HG03469 (cell line): Measurements from ENCODE around the gene ARMC2.
"Not testable (repeated sequence)": the region's sequence is repeated elsewhere in the genome, so short reads cannot be mapped to it uniquely, and the experiment has no call there.

Experiments used
- ATAC-seq: cut with Tn5 transposase; IDR thresholded peaks from one replicate; pipeline ENCODE4 v1.9.1; 2021; ENCODE audit warnings: mild to moderate bottlenecking, moderate library complexity, moderate number of reproducible peaks; ENCODE audit not compliant: unreplicated experiment

Gene ARMC2

DNA sequence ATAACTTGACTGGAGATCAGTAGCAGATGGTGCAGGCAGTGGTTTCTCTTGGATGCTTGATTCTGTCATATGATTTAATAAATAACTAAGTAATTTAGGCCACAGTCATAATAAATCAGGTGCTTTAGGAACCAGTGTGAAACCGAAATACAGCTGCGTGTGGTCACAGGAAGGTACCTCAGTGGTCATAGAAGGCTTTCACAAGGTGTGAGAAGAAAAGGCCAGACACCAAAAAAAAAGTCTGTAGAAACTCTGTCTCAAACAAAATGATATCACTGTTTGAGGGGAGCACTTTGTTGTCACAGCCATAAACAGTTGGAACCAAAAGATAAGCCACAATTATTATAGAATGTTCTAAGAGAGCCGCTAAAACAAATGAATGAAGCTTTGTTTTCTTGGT lies 56.5 kb downstream of the ARMC2 start:
- peak; percentile 91 for ATAC-seq

DNA sequence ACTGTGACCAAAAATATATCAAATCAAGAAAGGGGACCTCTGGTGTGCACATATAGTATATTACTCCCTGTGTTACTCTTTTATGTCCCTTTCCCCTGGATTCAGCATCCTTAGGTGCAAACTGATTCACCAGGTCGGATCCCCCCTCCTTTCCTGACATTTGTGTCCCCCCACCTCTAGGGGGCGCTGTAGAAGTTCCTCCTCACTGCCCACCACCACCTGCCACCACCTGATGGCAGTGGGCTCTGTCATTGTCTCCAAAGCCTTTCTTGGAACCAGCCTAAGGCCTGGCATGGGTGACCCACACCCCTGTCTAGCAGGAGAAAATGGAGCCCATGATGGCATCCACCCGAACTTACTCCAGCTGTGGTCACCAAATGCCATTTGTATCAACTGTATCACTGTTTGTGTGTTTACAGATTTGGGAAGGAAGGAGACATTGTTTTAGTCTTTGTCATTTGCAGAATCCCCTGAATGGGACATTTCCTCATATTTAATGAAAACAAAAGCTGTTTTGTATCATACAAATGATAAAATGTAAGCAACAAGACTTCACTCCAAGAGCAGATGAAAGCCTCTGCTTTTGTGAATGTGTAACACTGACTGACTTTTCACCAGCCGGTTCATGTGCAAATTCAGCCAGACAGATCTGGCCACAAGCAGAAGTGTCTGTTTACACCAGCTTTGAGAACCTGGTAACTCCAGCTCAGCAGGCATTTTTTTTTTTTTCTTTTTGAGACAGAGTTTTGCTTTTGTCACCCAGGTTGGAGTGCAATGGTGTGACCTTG lies 66.2 kb downstream of the ARMC2 start:
- no peak for ATAC-seq

DNA sequence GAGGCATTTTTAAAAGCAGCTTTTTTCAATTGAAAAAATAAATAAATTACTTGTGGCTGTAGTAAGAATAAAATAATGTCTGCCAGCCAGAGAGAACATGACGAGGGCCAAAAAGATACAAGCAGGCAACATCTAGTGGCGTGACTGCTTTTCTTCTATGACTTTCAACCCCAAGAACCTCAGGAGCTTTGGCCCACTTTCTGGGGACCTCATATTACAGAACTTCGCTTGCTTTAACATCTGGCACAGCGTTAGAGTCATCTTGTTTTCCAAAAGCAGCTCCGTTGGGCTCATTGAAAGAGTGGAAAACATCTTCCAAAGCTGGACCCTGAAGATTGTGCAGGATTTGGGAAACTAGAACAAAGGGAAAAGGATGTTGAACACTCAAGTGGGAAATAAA lies 67.0 kb downstream of the ARMC2 start:
- ATAC-seq, result no peak

DNA sequence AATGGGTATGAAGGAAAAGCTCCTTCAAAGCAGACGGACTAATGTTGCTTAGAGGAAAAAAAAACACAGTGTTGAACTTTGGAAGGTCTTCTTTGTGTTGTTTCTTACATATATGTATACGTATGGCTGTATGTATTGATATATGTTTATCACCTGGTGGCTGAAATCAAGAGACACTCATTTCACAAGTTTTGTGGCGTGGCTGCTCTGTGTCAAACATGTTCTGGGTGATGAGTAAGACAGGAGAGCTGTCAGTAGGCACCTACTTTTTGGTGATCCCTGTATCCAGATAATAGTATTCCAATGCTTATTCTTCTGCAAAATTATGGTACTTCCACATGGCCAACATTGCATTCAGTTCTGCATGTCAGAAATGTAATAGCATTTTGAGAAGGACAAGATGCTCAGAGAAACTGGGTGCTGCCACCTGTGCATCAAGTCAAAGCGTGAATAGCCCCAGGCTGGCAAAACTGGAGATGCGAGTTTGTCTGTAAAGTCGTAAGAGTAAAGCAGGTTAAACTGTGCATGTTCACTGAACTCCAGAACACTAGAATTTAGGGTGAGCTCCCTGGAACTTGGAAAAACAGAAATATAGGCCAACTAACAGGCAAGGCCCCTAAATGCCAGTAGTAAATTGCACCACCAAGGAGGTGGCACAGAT lies 67.9 kb downstream of the ARMC2 start:
- no peak for ATAC-seq

DNA sequence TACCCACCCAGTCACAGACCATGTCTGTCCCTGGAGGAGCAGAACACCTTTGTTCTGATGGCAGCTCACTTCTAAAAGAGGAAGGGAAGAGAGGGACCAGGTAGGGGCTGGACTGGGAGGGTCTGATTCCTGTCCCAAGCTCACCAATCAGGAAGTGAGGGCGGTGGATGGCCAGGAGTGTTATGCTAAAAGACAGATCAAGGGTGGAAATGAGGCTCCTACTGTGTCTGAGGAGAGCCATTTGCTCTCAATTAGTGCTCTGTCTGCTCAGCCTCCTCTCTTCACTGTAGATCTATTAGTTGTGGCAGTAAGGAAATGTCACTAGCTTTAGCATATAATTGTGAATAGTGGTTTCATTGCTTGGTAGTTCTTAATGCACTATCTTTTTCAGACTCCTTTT lies 72.5 kb downstream of the ARMC2 start:
- no peak for ATAC-seq

DNA sequence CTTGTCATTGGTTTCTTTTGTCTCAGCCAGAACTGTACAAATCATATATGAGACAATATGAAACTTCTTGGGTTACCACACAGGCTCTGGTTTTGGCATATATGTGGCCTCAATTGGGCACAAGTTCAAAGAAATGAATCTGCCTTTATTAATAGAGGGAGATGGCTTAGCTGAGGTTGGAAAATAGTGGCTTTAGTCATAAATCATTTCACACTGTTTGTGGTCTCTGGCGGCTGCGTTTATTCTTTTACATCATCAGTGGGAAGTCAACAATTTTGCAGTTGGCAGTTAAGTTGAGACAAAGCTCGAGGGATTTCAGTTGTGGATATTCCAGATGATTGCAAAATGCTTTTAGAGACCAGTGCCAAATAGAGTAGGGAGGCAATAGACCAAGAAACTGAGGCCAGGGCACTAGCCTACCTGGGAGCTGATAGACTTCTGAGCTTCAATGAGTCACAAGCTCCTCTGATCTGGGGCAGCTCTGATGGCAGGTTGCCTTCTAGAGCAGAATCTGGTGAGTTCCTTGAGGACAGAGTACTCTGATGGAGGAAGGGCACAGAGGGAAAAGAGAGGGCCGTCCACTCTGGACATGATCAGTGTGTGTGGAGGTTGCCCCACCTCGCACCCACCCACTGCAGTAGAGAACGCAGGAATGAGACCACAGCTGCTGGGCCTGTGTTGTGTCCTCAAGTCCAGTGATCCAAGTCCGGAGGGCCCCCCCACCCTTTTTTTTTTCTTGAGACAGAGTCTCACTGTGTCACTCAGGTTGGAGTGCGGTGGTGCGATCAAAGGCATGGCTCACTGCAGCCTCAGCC lies 73.5 kb downstream of the ARMC2 start:
- ATAC-seq, result no peak

DNA sequence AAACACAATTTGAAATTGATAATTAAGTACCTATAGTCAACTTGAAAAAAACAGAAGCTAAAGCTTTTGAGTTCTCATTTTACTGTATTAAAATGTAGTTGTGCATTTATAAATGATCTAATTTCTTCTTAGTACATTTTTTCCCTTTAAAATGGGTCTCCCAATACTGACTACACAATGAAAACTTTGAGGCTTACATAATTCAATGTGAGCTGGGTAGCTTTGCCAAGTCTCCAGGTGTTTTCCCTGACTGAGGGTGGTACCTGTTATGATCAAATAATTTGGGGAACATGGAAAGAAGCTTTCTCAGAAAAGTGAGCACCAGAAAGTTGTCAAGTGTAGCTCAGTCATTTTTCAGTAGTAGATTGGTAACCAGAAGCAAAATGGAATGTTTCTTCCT lies 74.3 kb downstream of the ARMC2 start:
- no peak for ATAC-seq

DNA sequence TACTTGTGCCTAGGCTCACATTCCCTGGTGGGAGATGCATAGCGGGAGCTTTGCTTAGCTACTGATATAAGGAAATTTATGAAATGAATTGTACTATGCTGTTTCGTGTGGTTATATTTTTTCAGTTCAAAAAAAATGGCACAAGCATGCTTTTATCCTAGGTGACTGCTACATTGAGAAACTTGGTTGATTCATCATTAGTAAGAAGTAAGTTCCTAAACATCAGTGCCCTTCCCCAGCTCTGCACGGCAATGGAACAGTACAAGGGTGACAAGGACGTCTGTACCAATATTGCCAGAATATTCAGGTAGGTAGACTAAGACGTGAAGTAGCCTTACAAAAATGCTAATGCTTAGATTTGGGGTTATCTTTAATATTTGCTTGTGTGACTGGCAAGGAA lies 79.7 kb downstream of the ARMC2 start:
- ATAC-seq, result no peak

DNA sequence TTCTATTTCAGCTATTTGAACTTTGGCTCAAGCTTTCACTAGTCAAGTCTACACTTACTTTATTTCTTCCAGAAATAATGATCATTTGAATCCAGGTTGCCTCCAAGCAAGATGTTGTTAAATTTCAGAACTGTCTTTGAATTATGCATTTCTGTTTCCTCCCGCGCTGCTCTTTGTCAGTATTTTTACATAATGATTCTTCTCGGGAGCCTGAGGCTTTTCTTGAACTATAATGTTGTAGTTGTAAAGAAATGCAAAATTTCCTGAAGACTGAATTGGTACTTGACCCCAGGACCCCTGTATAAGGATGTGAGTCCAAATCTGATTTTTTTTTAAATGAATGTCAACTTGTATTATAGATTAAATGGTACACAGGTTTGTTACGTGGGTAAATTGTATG lies 80.4 kb downstream of the ARMC2 start:
- no peak for ATAC-seq

DNA sequence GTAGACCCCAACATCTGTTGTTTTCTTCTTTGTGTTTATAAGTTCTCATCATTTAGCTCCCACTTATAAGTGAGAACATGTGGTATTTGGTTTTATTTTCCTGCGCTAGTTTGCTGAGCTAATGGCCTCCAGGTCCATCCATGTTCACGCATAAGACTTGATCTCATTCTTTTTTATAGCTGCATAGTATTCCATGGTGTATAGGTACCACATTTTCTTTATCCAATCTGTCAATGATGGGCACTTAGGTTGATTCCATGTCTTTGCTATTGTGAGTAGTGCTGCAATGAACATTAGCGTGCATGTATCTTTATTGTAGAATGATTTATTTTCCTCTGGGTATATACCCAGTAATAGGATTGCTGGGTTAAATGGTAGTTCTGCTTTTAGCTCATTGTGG lies 82.9 kb downstream of the ARMC2 start:
- not testable (repeated sequence) for ATAC-seq

DNA sequence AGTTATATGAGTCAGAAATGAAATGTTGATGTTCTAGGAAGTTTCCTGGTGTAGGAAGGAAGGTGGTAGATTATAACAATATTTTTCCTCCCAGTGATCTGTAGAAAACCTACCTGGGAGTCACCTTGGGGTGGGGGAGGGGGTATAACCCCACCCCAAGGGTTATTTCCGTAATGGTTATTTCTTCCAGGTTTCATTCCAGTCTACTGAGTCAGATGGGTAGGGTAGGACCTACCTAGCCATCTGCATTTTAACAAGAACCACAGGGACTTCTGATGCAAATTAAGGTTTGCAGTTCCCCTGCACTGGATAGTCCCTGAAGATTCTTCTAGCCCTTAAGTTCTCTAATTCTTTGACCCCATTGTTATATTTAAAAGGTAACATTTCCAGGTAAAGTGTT lies 88.9 kb downstream of the ARMC2 start:
- no peak for ATAC-seq

DNA sequence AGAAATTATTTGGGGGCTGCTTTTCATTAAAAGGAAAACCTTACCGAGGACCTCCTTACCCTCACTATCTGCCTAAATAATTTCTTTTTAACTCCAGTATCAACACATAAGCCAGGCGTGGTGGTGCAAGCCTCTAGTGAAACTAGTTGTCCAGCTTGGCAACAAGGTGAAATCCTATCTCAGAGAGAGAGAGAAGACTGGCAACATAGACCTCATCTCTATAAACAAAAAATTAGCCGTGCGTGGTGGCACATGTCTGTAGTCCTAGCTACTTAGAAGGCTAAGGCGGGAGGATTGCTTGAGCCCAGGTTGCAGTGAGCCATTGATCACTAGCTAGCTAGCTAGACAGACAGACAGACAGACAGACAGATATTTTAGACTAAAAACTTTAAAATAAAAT lies 92.5 kb downstream of the ARMC2 start:
- ATAC-seq, result no peak

DNA sequence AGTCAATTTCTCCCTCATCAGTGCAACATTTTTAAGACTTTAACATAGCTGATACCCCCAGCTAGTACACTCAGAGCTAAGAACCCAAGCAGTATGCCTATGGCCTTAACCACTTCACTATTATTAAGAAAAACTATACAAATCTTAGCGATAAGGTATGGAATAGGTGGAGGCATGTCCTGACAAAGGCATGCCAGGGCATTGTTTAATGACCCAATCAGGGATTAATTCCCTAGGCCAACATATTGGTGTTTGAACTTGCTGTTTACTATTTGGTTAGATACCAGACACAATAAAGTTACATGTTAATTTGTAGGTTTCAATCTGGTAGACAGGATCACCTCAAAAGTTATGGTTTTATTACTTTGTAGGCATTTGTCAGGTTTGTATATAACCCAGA lies 93.1 kb downstream of the ARMC2 start:
- no peak for ATAC-seq

DNA sequence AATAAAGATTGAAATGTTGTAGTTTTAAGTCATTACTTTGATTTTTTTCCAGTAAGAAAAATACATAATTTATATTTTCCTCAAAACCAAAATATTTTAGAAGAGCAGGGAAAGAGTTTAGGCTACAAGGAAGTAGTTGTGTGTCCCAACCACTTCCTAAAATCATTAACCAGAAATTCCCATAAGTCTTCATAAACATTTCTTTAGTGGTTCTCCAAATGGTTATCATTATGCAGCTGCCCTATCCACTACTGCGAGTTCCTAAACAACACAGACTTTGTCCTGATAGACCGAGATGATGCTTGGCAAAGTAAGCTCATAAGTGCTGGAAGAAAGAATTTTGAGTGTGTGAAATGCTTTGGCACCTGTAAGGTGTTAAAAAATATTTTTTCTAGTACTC lies 93.6 kb downstream of the ARMC2 start:
- no peak for ATAC-seq

DNA sequence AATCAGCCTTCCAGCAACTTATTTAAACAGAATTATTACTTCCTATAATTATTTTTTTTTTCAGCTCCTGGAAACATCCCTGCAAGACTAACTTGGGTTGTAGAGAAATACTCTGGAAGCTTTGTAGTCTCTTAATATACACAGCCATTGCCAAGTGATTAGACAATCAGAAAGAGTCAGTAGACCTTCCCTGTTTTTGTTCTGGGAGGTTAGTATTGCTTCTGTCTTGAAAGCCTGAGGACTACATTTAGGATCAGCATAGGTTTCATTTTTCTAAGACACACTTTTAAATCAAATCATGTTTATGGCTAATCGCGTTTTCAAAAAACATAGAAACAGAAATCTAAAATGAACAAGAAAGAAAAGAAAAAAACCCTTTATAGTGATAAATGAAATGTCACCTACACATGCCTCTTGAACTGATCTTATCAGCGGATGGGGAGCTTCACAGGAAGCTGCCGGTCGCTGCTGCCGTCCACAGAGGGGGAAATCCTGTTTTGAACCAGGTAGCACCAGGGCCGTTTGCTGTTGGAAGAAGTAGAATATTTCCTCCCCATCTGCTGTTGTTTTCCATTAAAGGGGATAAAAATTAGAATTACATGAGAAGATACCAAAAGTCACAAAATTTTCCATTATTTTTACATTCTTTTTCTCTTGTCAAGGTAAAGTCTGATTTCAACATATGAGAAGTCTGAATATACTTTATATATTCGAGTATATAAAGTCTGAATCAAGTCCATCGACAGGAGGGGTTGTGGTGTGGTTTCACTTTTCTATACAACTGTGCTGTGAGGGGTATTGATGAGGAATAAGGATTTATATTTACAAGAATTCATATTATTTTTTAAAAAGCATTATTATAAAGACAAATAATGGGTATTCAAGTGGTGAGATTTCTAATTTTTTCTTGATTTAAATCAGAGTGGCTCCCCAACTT lies 94.6 kb downstream of the ARMC2 start:
- no peak for ATAC-seq

DNA sequence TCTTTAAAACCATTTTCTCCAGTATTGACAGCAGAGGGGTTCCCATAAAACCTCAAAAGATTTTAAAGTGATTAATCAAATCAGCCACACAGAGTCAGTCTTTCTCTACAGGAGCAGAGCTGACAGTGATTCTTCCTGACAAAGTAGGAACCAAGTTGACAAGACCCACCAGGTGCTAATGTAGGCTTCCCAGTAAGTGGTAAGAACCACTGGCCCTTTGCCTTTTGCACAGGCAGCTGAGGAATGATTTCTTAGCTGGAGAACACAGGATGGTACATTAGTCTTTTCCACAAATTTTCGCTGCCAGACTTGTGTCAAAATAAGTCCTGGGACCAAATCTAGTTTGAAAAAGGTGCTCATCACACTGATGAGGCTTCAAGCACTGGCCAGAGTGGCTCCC lies 95.8 kb downstream of the ARMC2 start:
- no peak for ATAC-seq

DNA sequence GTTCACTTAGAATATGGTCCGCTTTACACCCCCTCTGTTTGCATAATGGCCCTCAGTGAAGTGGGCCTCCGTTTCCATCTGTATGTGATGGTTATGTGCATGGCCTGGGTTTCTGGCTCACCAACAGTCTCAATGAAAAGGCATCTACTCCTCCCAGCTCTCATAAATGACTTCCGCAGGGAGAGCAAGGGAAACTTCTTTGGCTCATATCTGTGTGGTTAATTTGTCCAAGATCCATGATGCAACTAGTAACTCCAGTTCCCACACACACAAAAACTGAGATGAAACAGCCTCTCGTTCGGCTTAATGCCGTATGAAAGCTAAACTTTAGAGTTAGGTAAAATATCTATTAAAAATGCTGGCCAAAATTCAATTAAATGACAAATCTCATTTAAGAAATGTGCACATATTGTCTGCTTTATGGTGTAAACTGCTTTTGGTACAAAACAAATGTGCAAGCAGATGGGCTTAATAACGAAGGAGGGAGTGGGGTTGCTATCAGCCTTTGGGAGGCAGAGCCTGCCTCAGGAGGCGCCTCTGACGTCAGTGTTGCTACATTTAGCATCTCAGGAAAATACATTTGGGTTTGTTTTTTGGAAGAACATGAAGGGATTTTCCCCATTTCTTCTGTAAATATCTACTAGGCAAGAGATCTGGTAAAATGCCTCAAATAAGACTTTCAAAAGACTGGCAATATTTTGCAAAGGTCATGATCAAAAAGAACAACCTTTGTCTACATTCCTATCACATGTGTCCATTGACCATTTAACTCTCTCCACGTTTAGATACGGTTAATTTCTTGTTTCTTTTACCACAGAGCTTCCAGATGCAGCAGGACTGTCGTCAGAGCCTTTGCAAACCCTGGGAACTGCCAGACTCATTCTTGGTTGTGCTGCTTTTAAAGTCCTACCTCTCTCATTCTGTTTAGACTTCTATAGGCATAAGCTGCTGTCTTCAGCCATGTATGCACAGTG lies 96.8 kb downstream of the ARMC2 start:
- no peak for ATAC-seq

DNA sequence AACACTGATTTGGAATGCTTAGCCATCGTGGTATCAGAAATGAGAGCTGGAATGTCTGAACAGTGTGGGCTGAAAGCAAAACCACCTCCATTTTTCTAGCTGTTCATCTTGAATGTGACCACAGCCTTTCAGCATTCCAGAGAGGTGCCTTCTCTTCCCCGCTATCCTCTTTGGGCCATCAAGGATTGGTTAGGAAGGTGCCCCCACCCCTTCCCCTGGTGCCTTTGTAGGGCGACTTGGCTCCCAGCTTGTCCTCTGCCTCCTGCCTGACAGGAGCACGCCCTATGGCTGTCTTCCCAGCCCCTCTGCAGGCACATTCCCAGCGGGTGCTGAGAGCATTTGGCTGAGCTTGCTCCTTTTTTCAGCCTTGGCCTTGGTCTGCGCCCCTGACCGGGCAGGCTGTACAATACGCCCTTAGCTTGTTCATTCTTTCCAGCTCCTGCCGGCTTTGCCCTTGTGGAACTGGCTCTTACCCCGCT lies 97.5 kb downstream of the ARMC2 start:
- ATAC-seq, result no peak

DNA sequence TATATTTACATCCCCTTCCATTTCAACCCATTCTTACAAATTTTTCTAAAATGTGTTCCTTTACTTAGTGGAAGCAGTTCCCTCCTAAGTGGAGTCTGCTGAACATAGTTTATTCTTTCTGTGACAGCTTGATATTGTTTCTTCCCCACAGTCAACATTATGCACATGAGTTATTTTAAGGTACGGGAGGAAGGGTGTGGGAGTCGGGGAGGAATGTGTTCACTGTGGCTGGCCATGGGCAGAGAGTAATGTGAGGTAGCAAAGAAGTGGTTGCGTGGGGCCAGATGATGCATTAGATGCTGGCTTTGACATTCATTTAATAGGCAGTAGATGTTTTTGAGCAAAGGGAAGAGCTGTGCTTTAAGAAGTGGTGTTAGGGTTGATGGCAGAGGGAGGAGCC lies 98.5 kb downstream of the ARMC2 start:
- ATAC-seq, result no peak
